ENCODE data around the gene NACC1.

DNA sequence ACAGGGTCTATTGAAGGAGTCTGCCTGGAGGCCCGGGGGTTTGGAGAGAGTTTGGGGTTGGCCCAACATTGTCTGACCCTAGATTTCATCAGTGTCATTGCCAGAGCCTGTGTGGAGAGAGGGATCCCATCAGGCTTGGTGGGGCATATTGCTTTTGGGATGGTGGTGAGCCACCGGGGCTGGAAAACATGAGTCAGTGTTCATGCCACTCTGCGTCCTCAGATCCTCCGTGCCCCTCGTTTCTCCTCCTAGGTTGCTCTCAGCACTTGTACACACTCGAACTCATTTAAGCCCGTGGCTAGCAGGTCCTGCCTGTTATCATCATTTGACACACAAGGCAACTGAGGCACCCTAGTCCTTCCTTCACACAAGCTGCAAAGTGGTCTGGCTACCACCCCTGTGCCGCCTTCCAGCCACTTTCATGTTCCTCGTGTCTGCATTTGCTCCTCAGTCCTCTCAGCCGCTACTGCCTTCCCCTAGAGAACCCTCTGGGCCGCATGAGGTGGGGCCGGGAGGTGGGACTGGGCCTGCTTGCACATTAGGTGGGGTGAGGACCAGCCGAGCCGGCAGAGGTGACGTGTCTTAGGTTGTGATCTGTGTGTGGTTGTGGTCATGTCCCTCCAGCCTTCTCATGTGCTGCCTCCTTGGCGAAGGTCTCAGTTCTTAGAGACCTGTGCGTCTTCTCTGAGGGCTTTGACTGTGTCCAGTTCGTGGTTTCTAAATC lies 3.6 kb downstream of the NACC1 start:
- TF ChIP-seq, protein P1, sequence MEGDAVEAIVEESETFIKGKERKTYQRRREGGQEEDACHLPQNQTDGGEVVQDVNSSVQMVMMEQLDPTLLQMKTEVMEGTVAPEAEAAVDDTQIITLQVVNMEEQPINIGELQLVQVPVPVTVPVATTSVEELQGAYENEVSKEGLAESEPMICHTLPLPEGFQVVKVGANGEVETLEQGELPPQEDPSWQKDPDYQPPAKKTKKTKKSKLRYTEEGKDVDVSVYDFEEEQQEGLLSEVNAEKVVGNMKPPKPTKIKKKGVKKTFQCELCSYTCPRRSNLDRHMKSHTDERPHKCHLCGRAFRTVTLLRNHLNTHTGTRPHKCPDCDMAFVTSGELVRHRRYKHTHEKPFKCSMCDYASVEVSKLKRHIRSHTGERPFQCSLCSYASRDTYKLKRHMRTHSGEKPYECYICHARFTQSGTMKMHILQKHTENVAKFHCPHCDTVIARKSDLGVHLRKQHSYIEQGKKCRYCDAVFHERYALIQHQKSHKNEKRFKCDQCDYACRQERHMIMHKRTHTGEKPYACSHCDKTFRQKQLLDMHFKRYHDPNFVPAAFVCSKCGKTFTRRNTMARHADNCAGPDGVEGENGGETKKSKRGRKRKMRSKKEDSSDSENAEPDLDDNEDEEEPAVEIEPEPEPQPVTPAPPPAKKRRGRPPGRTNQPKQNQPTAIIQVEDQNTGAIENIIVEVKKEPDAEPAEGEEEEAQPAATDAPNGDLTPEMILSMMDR (IDR thresholded peaks at IDR 0.05) = no peak
- no peak for TF ChIP-seq POLR2A (IDR thresholded peaks at IDR 0.05)

Measured in adrenal gland (tissue), 5 donors.